ENCODE data around the gene PTPRF.

The PTPRF gene

DNA sequence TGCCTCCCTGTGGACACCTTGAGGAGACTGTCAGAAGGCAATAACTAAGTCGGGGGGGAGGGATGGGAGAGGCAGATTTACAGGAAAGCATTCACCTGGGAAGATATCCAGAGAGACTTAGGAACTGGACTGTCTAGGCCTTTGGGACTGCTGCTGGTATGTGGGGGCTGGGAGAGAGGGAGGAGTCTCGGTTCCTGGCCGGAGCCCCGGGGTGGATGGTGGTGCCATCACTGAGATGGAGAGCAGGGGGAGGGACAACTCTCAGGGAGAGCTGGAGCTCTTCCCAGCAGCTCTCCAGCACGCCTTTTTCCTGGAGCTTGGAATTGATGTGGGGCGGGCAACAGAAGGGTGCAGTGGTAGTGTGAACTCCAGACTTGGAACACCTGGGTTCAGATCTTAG is 22.1 kb downstream of the PTPRF start:
- no peak for DNase-seq (ENCODE audit: low spot score)

DNA sequence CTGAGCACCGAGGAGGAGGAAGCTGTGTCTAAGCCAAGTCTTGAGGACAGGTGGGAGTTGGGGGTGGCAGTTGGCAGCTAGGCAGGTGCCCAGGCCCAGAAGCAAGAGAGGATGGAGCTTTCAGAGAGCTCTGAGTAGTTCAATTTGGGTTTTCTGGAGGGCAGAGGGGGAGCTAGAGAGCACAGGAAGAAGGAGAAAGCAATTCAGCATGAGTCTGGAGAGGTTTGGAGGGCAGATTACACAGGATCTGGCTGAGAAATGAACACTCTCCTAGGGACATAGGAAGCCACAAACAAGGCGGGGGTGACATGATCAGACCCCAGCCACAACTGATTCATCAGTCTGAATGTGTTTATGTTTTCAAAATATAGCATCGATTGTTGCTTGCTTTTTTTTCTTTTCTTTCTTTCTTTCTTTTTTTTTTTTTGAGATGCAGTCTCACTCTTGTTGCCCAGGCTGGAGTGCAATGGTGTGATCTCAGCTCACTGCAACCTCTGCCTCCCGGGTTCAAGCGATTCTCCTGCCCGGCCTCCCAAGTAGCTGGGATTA is 23.8 kb downstream of the PTPRF start:
- no peak for DNase-seq (ENCODE audit: low spot score)

DNA sequence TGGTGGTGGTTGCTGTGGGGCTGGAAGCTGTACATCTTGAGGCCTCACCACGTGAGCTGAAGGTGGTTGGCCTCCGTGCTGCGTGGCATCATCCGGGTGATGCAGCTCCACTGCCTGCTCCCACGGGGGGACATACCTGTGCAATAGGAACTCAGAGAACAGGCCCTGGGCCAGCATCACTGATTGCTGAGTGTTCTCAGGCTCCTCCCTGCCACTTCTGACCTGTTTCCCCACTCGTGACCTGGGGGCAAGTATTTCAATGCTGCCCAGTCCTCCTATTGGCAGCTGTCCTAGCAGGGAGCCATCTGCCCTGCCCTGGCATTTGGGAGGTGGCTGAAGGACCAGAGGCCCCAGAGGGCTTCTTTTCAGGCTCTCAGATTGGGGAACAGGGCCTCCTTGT is 26.1 kb downstream of the PTPRF start:
- no peak for DNase-seq (ENCODE audit: low spot score)

DNA sequence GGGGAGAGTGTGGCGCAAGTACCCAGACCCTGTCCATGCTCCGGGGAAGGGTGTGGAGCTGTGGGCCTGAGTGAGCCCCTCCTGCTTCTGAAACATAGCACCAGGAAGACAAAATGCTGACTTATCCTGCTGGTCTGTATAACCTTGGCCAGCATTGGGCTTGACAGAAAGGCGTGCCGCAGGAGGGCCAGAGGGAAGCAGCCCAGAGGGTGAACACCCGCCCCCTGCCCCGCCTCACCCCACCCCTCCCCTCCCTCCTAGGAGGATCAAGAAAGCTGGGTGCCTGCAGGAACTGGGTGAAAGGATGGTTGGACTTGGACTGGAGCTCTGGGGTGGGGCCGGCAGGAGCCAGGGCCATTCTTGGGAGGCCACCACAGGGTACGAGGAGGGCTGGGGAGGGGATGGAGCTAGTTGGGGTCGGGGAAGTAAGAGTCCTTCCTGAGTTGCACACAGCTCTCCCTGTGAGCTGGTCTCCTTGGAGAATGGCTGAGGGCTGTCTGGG is 27.1 kb downstream of the PTPRF start:
- no peak for DNase-seq (ENCODE audit: low spot score)

DNA sequence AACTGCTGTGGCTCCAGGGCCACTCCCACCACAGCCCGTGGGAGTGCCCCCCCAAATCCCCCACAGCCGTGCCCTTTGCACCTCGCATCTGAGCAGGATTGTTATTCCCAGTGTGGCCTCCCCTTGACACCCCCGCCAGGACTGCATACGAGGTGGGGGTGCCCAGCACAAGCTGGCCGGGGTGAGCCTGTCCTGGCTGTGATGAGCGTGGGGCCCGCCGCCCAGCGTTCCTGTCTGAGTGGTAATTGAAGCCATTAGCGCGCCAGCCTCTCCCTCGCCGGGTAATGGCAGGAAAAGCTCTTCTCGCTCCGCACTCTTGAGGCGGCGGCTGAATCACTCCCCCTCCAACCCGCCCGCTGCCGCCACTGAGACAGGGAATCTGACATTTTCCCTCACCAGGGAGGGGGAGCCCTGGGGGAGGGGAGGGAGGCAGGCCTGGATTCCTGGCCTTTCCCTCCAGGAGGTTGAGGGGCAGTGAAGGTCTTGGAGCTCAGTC is 27.7 kb downstream of the PTPRF start:
- no peak for DNase-seq (ENCODE audit: low spot score)

DNA sequence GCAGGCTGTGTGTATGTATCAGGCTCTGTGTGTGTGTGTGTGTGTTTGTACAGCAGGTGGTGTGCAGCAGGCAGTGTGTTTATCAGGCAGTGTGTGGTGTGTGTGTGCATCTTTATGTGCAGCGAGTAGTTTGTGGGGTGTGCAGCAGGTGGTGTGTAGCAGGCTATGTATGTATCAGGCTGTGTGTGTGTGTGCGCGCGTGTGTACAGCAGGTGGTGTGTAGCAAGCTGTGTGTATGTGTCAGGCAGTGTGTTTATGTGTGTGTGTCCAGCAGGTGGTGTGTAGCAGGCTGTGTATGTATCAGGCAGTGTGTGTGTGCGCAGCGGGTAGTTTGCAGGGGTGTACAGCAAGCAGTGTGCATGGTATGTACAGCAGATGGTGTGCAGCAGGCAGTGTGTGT is 29.0 kb downstream of the PTPRF start:
- DNase-seq (ENCODE audit: low spot score): no peak

GRCh38 chr1:43560286-43560685 is 29.6 kb downstream of the PTPRF start:
- no peak for DNase-seq (ENCODE audit: low spot score)

- no peak for DNase-seq (ENCODE audit: low spot score)
These were observed 33.3 kb downstream of the PTPRF start for GRCh38 chr1:43563876-43564539.

DNA sequence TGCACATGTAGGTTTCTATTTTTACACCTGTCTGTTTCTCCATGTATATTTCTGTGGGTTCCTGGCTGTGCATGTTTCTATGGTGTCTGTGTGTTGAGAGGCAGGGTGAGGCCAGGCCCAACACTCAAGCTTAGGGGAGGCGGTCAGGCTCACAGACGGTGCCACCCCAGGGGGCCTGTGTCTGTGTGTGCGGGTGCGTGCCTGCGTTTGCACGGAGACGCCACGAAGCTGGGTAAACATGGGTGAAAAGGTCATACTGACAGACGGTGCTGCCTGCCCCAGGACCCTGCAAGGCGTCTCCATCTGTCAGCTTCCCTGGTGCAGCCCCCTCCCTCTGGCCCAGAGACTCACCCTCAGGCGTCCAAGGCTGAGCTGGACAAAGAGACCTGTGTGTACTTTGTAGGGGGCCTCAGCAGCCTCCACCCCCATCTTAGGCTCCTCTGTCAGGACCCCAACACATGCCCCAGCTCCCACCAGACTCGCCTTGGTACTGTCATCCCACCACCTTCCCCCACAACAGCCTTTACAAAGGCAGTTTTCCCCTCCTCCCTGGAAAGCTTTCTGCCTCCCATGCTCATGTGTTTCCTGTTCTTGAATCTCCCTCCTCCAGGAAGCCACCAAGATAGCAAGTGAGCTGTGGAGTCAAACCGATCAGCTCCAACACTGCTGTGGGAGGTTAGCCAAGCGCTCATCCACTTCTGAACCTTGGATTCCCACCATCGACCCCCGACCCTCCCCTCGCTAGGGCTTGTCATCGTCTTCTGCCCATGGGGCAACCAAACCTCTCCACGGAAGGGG is 34.1 kb downstream of the PTPRF start:
- DNase-seq (ENCODE audit: low spot score): no peak

DNA sequence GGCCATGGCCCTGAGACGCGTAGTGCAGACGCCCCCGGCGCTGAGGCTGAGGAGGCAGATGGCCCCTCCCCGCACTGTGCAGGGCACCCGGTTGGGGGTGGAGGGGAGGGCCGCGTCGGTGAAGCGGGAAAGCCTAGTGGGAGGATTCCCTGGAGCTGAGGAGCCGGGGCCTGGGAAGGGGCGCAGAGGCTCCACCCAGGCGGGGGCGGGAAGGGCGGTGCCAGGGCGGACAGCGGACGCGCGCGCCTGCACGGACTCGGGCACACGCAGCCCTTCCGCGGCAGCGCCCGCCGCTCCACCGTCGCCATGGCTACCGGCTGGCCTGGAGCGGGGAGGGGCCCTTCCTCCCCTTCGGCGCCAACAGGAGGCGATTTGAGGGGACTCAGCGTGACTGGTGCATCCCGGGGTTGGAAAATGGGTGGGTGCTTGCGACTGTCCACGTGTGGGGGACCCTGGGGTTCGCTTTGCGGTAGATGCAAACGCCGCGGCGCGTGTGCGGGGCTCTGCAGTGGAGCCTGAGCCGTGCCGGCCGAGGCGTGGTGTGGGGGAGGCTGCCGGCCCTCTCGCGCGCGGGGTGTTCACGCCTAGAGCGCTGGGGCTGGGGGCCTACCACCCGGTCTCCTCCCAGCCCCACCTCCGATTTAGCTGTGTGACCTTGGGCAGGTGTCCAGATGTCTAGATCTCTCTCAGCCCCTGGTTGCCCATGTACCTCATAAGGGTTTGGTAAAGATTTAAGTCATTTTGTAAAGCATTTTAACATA is 35.1 kb downstream of the PTPRF start:
- no peak for DNase-seq (ENCODE audit: low spot score)

- DNase-seq (ENCODE audit: low spot score): no peak
These were observed 35.8 kb downstream of the PTPRF start for GRCh38 chr1:43566382-43567044.

- DNase-seq (ENCODE audit: low spot score): no peak
These were observed 38.5 kb downstream of the PTPRF start for GRCh38 chr1:43569175-43569574.

- DNase-seq (ENCODE audit: low spot score): no peak
These were observed 39.6 kb downstream of the PTPRF start for GRCh38 chr1:43570277-43570676.

DNA sequence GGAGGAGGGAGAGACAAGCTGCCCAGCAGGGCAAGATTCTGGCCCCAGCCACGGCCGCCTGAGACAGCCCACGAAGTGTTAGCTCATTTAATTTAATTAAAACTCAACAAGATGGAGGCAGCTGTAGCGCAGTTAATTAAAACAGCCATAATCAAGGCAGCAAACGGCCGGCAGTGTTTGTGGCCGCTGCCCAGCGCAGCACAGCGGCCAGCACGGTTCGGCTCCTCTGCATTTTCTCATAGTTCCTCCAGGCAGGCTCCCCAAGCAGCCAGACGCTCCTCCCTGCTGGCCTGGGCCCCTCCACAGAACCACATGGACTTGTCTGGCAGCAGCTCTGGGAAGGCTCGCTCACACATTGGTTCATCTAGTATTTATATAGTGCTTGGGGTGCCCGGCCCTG is 40.0 kb downstream of the PTPRF start:
- no peak for DNase-seq (ENCODE audit: low spot score)

- no peak for DNase-seq (ENCODE audit: low spot score)
These were observed 41.4 kb downstream of the PTPRF start for GRCh38 chr1:43572084-43572483.

- DNase-seq (ENCODE audit: low spot score): no peak
These were observed 41.9 kb downstream of the PTPRF start for GRCh38 chr1:43572538-43572937.

GRCh38 chr1:43573066-43573800 is 42.5 kb downstream of the PTPRF start:
- no peak for DNase-seq (ENCODE audit: low spot score)

DNA sequence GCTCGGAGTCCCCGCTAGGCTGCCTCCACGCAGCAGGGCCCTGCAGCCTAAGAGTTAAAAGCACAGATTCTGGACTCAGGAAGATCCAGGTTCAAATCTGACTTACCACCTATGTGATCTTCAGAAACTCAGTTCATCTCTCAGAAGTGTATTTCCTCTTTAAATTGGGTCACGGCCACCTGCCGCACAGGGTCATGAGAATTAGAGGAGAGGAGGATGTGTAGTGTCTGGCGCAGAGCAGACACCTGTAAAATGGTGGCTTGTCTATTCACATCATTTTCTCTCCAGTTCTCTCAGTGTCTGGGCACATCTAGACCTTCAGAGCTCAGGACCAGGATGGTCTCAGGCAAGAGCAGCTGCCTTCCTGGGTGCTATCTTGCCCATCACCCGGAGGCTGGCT is 45.8 kb downstream of the PTPRF start:
- no peak for DNase-seq (ENCODE audit: low spot score)

DNA sequence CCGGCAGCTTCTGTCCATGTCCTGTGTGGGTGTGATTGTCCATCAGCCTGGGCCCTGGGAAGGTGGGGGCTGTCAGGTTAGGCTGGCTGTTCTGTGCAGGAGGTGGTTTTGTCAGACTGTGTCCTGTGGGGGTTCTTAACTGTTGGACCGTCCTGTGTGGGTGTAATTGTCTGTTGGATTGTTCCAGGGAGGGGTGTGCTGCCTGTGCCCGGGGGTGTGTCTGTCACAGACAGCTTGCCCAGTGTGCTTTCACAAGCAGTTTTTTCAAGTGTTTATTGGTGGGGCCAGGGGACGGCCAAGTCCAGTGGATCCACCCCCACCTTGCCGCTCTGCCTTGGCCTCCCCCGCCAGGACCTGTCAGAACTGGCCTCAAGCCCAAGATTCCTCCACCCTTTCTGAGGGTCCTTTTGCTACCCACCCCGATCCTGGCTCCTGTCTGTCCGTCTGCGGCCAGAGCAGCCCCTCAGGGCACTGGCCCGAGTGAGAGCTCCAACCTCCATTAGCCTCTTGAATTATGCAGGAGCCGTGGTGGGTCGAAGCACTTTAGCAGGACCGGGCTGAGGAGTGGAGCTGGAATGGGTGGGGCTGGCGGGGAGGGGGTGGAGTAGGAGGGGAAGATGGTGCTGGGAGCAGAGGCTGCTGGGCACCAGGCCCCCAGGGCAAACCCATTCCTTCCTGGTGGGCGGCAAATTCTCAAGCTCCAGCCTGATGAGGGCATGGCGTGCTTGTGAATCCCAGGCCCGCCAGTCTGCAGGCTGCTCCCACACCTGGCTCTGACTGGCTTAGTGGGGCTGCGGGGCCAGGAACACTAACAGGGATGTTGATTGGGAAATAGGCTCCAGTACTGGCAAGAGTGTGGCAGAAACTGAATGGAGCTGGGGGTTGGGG is 47.2 kb downstream of the PTPRF start:
- no peak for DNase-seq (ENCODE audit: low spot score)

DNA sequence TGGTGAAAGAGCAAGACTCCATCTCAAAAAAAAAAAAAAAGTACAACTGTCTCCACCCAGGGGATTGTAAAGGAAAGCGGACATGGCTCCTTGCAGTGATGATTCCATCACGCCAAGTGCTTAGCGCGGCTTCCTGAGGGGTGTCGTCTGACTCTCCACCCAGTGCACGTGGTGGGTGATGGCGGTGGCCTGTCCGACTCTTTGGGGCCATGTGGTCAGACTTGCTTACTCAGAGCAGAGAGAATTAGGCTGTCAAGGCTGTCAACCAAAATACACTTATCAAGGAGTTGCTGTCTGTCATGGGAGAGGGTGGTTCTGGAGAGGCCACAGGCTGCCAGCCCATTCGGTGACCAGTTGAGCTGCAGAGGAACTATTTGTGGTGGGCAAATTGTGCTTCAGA is 49.4 kb downstream of the PTPRF start:
- no peak for DNase-seq (ENCODE audit: low spot score)

All from germinal center (tissue), 1 donor.